Measurements from ENCODE around the gene MRTFB.
A peak's percentile ranks its signal among the peaks of the same experiment; 100 is the strongest.
"Not testable (repeated sequence)": the region's sequence is repeated elsewhere in the genome, so short reads cannot be mapped to it uniquely, and the experiment has no call there.

The MRTFB gene, protein sequence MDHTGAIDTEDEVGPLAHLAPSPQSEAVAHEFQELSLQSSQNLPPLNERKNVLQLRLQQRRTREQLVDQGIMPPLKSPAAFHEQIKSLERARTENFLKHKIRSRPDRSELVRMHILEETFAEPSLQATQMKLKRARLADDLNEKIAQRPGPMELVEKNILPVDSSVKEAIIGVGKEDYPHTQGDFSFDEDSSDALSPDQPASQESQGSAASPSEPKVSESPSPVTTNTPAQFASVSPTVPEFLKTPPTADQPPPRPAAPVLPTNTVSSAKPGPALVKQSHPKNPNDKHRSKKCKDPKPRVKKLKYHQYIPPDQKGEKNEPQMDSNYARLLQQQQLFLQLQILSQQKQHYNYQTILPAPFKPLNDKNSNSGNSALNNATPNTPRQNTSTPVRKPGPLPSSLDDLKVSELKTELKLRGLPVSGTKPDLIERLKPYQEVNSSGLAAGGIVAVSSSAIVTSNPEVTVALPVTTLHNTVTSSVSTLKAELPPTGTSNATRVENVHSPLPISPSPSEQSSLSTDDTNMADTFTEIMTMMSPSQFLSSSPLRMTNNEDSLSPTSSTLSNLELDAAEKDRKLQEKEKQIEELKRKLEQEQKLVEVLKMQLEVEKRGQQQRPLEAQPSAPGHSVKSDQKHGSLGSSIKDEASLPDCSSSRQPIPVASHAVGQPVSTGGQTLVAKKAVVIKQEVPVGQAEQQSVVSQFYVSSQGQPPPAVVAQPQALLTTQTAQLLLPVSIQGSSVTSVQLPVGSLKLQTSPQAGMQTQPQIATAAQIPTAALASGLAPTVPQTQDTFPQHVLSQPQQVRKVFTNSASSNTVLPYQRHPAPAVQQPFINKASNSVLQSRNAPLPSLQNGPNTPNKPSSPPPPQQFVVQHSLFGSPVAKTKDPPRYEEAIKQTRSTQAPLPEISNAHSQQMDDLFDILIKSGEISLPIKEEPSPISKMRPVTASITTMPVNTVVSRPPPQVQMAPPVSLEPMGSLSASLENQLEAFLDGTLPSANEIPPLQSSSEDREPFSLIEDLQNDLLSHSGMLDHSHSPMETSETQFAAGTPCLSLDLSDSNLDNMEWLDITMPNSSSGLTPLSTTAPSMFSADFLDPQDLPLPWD

DNA sequence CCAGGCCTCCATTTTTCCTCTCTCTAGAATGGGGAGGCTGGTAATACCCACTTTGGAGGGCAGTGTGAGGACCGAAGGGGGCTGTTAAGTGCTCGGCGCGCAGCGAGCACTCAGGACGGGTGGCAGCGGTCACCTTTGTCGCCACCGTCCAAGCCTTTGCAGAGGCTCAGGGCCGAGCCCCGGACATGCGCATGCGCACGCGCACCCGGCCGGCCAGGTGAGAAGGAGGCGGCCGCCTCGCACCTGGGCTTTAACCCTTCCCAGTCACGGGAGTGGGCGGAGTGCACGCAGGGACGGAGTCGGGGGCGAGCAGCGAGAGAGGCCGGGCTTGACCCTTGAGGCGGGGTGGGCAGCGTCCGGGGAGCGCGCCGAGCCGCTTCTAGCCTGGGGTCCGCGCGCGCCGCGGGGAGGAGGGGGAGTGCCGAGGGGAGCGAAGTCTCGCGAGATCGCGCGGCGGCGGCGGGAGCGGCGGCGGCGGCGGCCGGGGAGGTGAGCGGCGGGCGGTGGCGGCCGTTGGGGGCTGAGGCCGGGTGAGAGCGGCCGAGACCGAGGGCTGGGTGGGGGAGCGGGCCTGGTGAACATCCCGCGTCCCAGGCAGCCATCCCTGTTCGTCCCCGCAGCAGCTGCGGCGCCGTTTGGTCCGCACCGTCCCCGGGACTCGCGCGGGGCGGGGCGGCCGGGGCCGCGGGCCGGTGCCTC lies at the start of gene MRTFB:
TSS of gene MRTFB (plus strand) at position 443 of the 699 bp plus-strand sequence. CDS start 69,288 bp downstream, outside the sequence.
- DNase-seq = peak; percentile 41

DNA sequence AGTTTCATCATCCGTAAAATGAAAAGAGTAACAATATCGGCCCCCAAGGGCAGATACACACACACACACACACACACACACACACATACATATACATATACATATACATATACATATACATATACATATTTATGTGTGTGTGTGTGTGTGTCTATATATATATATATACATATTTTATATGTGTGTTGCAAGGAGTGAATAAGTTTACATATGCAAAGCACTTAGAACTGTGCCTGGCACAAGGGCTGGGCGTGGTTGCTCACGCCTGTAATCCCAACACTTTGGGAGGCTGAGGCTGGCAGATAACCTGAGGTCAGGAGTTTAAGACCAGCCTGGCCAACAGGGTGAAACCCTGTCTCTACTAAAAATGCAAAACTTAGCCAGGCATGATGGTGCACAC lies 47.6 kb upstream of the MRTFB start:
- DNase-seq = not testable (repeated sequence)

- peak; percentile 16 for DNase-seq
Observed at GRCh38 chr16:14024283-14024682, 46.8 kb upstream of the MRTFB start.

- no peak for DNase-seq
Observed at GRCh38 chr16:14026572-14027285, 44.4 kb upstream of the MRTFB start.

DNA sequence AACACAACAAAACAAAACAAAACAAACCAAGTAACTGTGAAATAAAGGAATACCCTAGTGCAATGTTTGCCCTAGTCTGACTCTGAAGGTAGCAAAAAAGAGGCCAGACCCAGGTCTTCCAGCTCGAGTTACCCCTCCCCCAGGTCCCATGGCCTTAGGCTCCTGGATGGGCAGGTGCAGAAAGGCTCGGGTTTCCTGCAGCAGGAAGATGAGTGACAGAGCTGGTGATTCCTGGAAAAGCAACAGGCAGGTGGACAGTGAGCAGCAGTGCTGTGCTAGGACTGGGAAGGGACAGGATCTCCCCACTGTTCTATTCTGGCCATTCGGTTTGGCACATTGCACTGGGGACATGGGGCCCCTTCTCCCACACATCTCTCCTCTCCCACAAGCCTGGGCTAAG lies 42.9 kb upstream of the MRTFB start:
- no peak for DNase-seq

DNA sequence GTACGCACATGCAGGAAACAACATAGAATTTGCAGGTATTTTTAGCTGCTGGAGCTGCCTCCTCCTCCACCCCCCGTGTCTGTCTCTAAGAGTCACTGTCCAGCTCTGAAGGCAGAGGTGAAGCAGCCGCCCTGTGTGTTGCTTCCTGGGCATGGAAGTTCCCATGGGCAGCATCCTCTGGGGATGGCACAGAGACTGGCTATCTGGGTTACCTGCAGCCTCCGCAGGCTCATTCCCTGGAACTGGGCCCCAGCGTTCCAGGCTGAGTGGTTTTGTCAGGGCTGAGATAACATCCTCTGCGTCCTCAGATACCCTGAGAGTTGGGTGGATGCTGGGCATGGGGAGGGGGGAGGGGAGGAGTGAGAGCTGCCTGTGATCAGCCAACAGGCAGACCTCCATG lies 41.5 kb upstream of the MRTFB start:
- DNase-seq = no peak

DNA sequence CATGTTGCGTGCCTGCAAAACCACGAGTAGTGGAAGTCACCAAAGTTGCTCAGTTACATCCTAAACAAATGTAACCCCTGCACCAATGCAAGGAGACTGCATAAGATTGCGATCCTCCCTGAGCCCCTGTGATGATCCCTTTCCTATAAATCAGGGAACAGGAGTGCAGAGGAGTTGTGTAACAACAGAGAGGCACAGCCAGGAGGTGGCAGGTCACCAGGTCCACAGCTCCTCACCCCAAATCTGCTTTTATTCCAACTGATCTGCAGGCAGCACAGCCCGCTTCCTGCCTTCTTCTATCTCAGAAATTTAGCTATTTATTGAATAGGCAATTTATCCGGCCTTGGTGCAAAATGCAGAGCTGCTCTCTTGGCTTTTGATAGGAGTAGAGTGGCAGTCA lies 36.0 kb upstream of the MRTFB start:
- no peak for DNase-seq

- DNase-seq = no peak
Observed at GRCh38 chr16:14036889-14037288, 34.2 kb upstream of the MRTFB start.

GRCh38 chr16:14037960-14038359 lies 33.2 kb upstream of the MRTFB start:
- no peak for DNase-seq

DNA sequence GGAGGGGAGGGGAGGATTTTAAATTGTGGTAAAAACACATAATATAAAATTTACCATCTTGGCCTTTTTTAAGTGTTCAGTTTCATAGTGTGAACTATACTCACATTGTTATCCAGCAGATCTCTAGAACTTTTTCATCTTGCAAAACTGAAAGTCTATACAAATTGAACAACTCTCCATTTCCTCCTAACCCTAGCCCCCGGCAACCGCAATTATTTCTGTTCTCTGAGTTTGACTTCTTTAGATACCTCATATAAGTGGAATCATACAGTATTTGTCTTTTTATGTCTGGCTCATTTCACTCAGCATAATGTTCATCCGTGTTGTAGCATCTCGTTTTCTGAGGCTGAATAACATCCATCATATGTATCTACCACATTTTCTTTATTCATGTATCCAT lies 30.0 kb upstream of the MRTFB start:
- DNase-seq = no peak

GRCh38 chr16:14042706-14043105 lies 28.4 kb upstream of the MRTFB start:
- DNase-seq = no peak

- DNase-seq = no peak
Observed at GRCh38 chr16:14043278-14043677, 27.8 kb upstream of the MRTFB start.

DNA sequence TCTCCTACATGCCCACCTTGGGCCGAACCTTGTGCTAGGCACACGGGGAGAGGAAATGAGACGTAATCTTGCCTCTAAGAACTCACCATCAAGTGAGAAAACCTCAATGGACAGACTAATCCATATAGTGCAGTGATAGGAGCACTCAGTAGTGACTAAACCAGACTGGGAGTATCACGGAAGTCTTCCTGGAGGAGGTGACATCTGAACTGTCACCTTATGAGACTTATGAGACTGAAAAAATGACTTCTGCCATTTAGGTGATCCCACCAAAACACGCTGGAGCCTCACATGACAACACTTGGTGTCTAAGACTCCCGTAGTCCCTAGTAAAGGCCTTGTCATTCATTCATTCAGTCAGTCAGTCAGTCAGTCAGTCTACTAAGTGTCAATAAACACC lies 27.3 kb upstream of the MRTFB start:
- no peak for DNase-seq

- not testable (repeated sequence) for DNase-seq
Observed at GRCh38 chr16:14047121-14047859, 23.8 kb upstream of the MRTFB start.

- no peak for DNase-seq
Observed at GRCh38 chr16:14050291-14051027, 20.7 kb upstream of the MRTFB start.

DNA sequence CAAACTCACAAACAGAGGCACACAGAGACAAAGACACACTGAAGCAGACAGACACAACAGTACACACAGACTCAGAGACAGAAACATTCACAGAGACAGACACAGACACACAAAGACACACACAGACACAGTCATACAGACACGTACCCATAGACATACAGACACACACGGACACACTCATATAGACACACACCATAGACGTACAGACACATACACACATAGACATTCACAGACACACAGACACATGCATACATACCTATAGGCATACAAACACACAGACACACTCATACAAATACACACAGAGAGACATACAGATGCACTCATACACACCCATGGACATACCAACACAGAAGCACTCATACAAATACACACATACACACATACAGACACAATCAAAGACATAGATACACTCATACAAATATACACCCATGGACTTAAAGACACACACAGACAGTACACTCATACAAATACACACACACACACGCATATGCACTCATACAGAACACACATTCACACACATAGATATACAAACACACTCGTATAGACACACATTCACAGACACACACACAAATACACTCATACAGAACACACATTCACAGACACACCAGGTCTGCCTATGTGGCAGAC lies 19.9 kb upstream of the MRTFB start:
- DNase-seq = no peak

GRCh38 chr16:14056970-14057369 lies 14.1 kb upstream of the MRTFB start:
- peak; percentile 54 for DNase-seq

- no peak for DNase-seq
Observed at GRCh38 chr16:14057878-14058382, 13.2 kb upstream of the MRTFB start.

DNA sequence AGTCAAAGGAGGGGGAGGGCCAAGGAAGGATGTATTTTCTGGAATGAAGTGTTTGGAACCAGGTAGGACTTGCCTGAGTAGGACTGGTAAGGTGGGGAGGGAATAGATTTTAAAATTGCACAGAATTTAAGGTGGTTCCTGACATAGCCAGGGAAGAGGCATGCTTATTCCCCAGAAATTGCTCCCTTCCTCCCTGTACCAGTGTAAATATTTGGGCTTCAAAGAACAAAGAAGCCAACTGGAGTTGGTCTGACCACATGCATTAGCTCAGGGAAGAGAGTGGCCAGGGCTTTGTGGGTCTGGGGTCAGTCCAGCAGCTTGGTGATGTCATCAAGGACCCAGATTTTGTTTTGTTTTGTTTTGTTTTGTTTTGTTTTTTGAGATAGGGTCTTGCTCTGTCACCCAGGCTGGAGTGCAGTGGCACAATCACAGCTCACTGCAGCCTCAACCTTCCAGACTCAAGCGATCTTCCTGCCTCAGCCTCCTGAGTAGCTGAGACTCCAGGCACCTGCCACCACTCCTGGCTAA lies 9.3 kb upstream of the MRTFB start:
- no peak for DNase-seq

- no peak for DNase-seq
Observed at GRCh38 chr16:14062261-14062660, 8.9 kb upstream of the MRTFB start.

All from HCEC 1CT (cell line).